HepG2 (cell line): Measurements from ENCODE around the gene BCL2L1. TPM values are rescaled to one million over a fixed set of nuclear protein-coding genes. Genes with fewer than 3 reads are reported as not detected.

ENCODE experiments used
- ATRX ChIP-seq: sonication (generic); formaldehyde crosslinking; IDR thresholded peaks from 2 replicates; pipeline ENCODE4 v1.4.0; 2020; ENCODE audit warnings: missing genetic modification reagents, borderline replicate concordance
- BRCA1 ChIP-seq: sonication (generic); formaldehyde crosslinking; IDR thresholded peaks from 2 replicates; pipeline ENCODE4 v1.4.0; 2020; ENCODE audit warnings: missing genetic modification reagents
- CBX1 ChIP-seq: IDR thresholded peaks from one replicate; pipeline ENCODE4 v1.6.1; 2016; ENCODE audit warnings: antibody characterized with exemption, low read depth
- CCAR2 ChIP-seq: fragments of 200-400 bp; formaldehyde crosslinking; optimal IDR thresholded peaks from 2 replicates; pipeline ENCODE3; 2018; ENCODE audit warnings: low read depth, mild to moderate bottlenecking, low read length, moderate library complexity
- CSRNP1 ChIP-seq: sonication (generic); formaldehyde crosslinking; IDR thresholded peaks from 2 replicates; pipeline ENCODE4 v1.8.1; 2023; ENCODE audit warnings: mild to moderate bottlenecking, missing genetic modification reagents
- FIP1L1 ChIP-seq: fragments of 200-400 bp; formaldehyde crosslinking; IDR thresholded peaks from 2 replicates; pipeline ENCODE4 v1.6.1; 2018; ENCODE audit warnings: low read depth, mild to moderate bottlenecking, low read length, moderate library complexity, borderline replicate concordance; ENCODE audit not compliant: insufficient read depth
- HBP1 ChIP-seq: IDR thresholded peaks from 2 replicates; pipeline ENCODE4 v1.6.1; 2016; ENCODE audit warnings: low read depth, control low read depth
- HOXA9 ChIP-seq: sonication (generic); formaldehyde crosslinking; IDR thresholded peaks from 2 replicates; pipeline ENCODE4 v1.8.1; 2022; ENCODE audit warnings: missing genetic modification reagents, mild to moderate bottlenecking, moderate library complexity, borderline replicate concordance
- ISX ChIP-seq: sonication (generic); formaldehyde crosslinking; conservative IDR thresholded peaks from 2 replicates; pipeline ENCODE4 v1.5.0; 2020; ENCODE audit warnings: missing genetic modification reagents
- MIER2 ChIP-seq: IDR thresholded peaks from 2 replicates; pipeline ENCODE4 v1.6.1; 2016; ENCODE audit warnings: missing biosample characterization, missing genetic modification reagents
- NFE2 ChIP-seq: sonication (generic); formaldehyde crosslinking; IDR thresholded peaks from 2 replicates; pipeline ENCODE4 v1.4.0; 2020; ENCODE audit warnings: missing genetic modification reagents
- REXO4 ChIP-seq: sonication (generic); formaldehyde crosslinking; IDR thresholded peaks from 2 replicates; pipeline ENCODE4 v1.8.0; 2022; ENCODE audit warnings: missing genetic modification reagents, mild to moderate bottlenecking, borderline replicate concordance
- SALL2 ChIP-seq: sonication (generic); formaldehyde crosslinking; IDR thresholded peaks from 2 replicates; pipeline ENCODE4 v1.8.1; 2023; ENCODE audit warnings: mild to moderate bottlenecking, missing genetic modification reagents, inconsistent platforms
- TIGD3 ChIP-seq: sonication (generic); formaldehyde crosslinking; IDR thresholded peaks from 2 replicates; pipeline ENCODE4 v1.5.1; 2020; ENCODE audit warnings: mild to moderate bottlenecking, missing genetic modification reagents, borderline replicate concordance
- UBTF ChIP-seq: sonication (generic); formaldehyde crosslinking; IDR thresholded peaks from 2 replicates; pipeline ENCODE4 v1.4.0; 2020; ENCODE audit warnings: mild to moderate bottlenecking, missing genetic modification reagents
- ZBTB42 ChIP-seq: sonication (generic); formaldehyde crosslinking; IDR thresholded peaks from 2 replicates; pipeline ENCODE4 v1.5.0; 2020; ENCODE audit warnings: mild to moderate bottlenecking, missing genetic modification reagents
- ZKSCAN5 ChIP-seq: sonication (generic); formaldehyde crosslinking; IDR thresholded peaks from 2 replicates; pipeline ENCODE4 v1.5.1; 2020; ENCODE audit warnings: mild to moderate bottlenecking, missing genetic modification reagents
- ZNF160 ChIP-seq: sonication (generic); formaldehyde crosslinking; IDR thresholded peaks from 2 replicates; pipeline ENCODE4 v1.8.0; 2022; ENCODE audit warnings: mild to moderate bottlenecking, inconsistent platforms, missing genetic modification reagents
- ZNF44 ChIP-seq: sonication (generic); formaldehyde crosslinking; IDR thresholded peaks from 2 replicates; pipeline ENCODE4 v1.5.1; 2020; ENCODE audit warnings: mild to moderate bottlenecking, missing genetic modification reagents
- ZNF557 ChIP-seq: sonication (generic); formaldehyde crosslinking; IDR thresholded peaks from 2 replicates; pipeline ENCODE4 v1.4.0; 2020; ENCODE audit warnings: missing genetic modification reagents
- ZNF737 ChIP-seq: sonication (generic); formaldehyde crosslinking; IDR thresholded peaks from 2 replicates; pipeline ENCODE4 v1.5.0; 2020; ENCODE audit warnings: missing genetic modification reagents, mild to moderate bottlenecking, borderline replicate concordance
- ZNF780A ChIP-seq: sonication (generic); formaldehyde crosslinking; IDR thresholded peaks from 2 replicates; pipeline ENCODE4 v1.8.0; 2022; ENCODE audit warnings: mild to moderate bottlenecking, missing genetic modification reagents, moderate library complexity
- polyA plus RNA-seq, 8 experiments: library from polyadenylated mRNA; depleted of rRNA in 3 of 8; stranded (reverse) in 7 of 8; unstranded in 1 of 8; fragments of >200 nt; fragmentation: Illumina TruSeq in 4 of 8; extraction: Trizol in 4 of 8; gene quantifications; 2 replicates each; pipeline versions ENCODE4 v1.2.1 to v1.2.3, GENCODE V29; 2011 to 2016; ENCODE audit warnings: low read depth in 4 of 8, missing spikeins in 1 of 8, mixed read lengths in 1 of 8; ENCODE audit not compliant: insufficient read depth in 1 of 8
- total RNA-seq, 5 experiments: library from RNA; depleted of rRNA; stranded (reverse); fragments of >200 nt; fragmentation: Illumina TruSeq; extraction: Trizol; gene quantifications; 2 replicates each; pipeline ENCODE4 v1.2.3, GENCODE V29; 2016; ENCODE audit warnings: low read depth in 1 of 5

Gene BCL2L1
- total and polyA plus RNA-seq, 2 of the 13 experiments (the other 11 are each of a cell fraction or from before 2014, with no cell fraction given): 164 to 258 TPM

- TF ChIP-seq UBTF (CRISPR knock-in tag) (peak; percentile 71), ZNF160 (CRISPR knock-in tag) (peak; percentile 91), ZNF44 (CRISPR knock-in tag) (no peak), ZNF737 (CRISPR knock-in tag) (no peak), CCAR2 (no peak), MIER2 (CRISPR knock-in tag) (0 out of 2 replicates have a peak, but pooled peaks have one; percentile 13), ISX (CRISPR knock-in tag) (no peak), CSRNP1 (peak; percentile 71; the same call in 1 of the 2 replicates), BRCA1 (CRISPR knock-in tag) (no peak), HBP1 (no peak), REXO4 (no peak), CBX1 (peak; percentile 59), SALL2 (CRISPR knock-in tag) (peak; percentile 85), NFE2 (CRISPR knock-in tag) (no peak), ZNF780A (no peak), ZNF557 (no peak), HOXA9 (CRISPR knock-in tag) (no peak), ZKSCAN5 (CRISPR knock-in tag) (no peak), ATRX (CRISPR knock-in tag) (no peak), ZBTB42 (no peak; the same call in 1 of the 2 replicates), TIGD3 (CRISPR knock-in tag) (no peak), FIP1L1 (no peak)
These were observed 60.9 kb downstream of the BCL2L1 start (continued) for GRCh38 chr20:31661625-31662371.
